GM19023 (cell line): ENCODE data around the gene SETD3.
"Not testable (repeated sequence)": the region's sequence is repeated elsewhere in the genome, so short reads cannot be mapped to it uniquely, and the experiment has no call there.

Source experiments
- ATAC-seq: cut with Tn5 transposase; IDR thresholded peaks from one replicate; pipeline ENCODE4 v1.9.1; 2021; ENCODE audit warnings: mild to moderate bottlenecking, moderate library complexity; ENCODE audit not compliant: unreplicated experiment

Gene SETD3

DNA sequence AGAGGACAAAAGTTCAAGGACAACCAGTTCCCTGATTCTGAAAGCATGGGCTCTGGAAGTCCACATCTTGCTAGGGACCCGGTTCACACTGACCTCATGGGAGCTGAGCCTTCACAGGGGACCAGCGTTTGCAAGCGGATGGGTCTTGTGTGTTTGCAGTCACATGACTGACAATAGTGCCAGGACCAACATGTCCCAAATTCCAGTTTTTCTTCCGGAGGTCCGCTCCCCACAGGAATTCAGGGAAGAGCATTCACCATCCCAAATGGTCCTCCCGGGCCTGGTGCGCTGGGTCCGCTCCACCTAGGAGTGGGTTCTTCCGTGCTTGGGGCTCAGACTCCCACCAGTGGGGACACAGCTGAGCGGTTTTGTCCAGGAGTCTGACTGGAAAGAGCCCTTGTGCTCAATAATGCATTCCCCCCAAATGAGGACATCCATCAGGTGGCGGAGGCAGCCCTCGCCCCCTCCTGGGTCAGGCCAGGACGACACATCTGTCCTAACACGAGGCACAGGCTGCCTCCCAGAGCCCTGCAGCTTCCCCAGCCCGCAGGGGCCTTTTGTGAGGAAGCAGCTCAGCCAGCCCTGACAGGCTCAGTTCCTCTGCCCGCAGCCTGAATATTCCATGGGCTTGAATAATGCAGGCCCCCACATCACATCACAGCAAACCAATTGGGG lies 116.9 kb downstream of the SETD3 start:
- no peak for ATAC-seq

DNA sequence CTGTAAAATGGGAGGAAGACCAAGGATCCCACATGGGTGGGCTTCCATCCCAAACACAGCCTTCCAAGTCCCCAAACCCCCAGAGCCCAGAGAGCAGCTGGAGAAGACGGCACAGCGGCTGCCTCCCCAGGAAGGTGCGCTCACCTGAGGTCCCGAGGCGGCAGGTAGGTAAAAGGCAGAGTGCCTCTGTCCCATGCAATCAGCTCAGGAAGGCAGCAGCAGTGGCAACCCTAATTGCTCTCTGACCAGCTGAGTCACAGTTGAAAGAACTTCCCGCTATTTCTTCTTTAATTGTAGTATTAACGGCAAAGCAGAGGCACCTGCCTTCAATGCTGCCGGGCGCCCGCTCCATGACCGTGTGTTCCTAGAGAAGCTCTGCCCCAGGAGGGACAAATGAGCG lies 117.6 kb downstream of the SETD3 start:
- ATAC-seq, result no peak

DNA sequence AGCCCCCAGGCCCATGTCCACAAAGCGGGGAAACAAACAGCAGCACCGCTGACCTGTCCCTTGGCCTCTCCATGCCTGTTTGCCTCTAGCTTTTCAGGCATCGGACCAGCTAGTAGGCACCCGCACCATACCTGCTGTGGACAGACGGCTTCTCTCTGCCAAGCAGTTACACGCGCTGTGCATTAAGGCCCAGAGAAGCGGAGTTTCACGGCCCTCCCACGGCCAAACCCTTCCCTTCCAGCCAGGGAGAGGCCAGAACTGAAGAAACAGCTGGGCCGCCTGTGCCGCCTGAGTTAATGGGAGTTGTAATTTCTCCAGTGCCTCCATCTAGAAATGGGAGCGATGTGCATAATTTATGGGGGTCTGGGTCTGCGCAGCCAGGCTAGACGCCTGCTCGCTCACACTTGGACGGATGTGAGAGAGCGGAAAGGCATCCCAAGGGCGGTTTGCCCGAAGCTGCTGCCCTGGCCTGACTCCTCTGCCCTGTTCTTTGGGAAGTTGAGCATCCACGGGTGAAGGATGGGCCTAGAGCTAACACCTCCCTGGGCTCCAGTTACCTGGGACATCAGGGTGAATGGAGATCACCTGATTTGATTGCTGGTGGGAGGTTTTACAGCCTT lies 119.0 kb downstream of the SETD3 start:
- no peak for ATAC-seq

DNA sequence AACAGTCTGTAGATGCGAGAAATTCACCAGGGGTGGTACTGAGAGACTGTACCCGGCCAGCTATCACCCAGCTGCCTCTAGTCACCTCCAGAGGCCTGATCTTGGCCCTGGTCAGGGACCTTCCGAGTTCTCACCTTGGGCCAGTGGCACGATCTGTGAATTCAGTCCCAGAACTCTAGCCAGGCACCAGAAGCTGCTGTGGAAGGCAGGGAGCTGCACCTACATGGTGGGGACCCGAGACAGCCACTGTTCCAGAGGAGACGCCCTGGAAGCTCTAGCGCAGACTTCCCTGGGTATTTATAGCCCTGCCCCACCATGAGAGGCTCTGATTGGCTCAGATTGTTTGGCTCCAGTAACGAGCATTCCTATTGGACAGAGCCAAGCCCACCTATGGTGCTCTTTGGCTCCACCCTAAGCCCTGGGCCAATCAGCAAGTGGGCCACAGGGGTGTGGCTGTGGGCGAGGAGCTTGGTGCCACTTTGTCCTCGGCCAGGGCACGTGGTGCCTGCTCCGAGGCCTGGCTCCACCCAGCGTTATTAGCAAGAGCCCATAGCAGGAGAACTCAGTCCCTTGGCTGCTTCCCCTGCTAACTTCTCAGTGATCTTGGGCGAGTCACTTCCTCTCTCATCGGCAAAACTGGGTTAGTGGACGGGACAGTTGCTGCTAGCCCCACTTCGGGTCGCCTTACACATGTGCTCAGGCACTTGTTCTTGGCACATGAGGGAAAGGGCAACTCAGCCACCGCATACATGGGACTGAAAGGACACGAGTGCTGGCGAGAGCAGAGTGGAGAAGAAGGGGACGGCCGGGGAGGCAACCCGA lies 119.7 kb downstream of the SETD3 start:
- no peak for ATAC-seq

DNA sequence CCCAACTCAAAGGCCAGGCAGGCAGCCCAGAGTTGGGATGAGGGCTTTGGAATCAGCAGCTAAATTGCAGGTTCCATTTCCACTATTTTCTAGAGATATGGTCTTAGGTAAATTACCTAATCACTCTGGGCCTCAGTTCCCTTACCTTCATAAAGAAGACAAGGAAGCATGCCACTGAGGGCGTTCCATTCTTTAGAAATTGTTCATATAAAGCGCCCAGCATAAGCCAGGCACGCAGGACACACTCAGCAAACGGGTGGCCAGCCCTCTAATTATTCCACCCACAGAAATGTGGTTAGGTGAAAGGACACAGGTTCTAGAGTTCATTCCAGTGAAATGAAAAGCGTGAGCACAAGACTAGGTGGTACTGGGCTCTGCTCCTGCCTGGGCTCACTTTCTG lies 120.8 kb downstream of the SETD3 start:
- ATAC-seq, result no peak

DNA sequence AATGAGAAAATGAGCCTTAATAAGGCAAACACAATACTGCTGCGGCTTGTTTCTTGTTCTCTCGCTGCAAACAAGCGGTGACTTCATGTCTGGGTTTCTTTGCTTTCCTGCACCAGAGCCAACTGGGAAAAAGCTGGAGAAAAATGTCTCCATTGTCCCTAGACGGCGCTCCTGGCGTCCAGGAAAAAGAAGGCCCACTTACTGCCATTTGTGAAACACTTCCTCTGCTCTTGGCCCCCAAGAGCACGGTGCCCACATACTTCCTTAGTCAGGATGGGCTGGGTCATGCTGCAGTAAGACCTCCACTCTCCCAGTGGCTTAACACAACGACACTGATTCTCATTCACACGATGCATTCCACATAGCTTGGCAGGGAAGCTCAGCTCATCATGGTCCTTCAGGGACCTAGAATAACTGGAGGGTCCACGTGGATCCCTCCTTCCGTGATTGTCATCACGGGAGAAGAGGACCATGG lies 122.7 kb downstream of the SETD3 start:
- no peak for ATAC-seq

DNA sequence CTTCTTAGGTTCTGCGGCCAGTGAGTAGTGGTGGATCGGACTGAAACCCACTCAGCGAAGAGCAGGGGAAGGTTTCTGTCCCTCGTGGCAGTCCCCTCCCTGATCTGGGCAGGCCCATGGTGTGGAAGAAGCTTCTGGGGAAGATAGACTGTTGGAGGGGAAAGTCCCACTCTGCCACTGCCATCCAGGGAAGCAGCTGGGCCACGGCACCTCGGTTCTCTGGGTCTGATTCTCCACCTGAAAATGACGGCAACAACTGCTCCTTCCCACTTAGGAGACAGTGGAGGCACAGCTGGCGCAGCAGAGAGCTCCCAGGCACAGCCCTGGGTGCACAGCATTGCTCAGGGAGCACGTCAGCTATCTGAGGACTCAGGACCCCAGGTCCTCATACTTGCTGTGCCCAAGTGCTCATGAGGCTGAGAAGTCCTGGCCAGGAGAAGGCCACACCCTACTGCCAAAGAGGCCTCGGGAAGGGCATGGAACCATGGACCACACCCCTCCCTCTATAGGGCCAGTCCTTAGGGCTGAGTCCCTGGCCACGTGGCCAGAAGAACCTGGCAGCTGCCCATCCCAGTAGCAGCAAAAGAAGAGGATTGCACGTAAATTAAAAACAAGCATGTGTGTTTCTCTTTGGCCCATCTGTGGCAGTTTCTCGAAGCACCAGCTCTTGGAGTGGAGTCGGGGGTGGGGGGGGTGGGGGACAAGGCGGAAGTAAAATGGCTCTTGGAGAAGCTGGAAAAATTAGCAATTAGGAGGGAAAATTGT lies 123.3 kb downstream of the SETD3 start:
- no peak for ATAC-seq

DNA sequence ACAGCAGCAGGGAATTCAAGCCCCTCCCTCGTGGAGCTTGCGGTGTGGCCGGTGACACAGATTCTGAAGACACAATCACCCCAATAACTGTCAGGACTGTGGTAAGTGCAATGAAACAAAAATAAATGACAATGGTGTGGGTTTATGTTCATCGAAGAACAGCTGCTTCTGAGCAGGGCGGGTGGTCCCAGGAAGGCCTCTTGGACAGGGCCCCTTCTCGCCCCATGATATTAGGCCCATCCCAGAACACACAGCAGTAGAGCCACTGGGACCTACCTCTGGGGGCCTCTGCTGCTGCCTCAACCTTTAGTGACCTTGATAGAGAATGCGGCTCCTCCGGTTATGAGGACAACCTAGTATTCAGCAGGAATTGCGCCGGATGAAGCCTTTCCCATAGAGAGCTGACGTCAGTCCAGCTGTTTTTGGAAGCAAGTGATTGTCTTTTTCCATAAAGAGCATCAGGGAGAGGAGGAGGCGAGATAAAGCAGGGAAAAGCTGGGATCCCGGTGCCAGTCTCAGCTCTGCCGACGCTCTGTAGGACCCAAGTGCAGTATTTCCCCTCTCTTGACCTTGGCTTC lies 124.5 kb downstream of the SETD3 start:
- ATAC-seq, result no peak

DNA sequence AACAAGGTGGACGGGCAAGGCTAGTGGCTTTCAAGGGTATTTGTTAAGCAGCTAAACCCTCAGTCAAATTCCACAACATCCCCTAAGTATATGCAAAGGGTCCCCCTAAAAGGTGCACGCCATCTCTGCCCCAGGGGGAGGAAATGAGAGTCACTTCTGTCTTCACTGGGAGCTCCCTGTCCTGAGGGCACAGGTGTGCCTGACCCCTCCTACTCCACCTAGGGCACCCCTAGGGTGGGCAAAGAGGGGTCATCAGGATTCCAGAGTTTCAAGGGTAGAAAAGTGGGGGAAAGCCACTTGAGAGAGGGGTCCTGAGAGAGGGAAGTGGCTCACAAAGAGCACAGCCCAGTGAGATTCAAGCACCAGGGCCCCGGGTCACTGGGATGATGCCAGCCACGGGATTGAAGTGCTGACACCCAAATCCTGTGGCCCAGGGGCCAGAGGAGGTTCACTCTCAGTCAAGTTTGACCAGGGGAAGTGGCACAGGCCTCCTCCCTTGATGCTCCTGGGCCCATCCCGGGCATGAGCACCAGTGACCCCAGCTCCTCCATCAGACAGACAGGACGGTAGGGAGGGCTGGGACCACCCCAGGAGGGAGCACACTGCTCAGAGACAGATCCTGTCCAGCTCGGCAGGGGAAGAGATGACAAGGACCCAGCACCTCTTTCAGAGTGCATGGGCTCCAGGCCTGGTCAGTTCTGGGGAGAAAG lies 126.3 kb downstream of the SETD3 start:
- no peak for ATAC-seq

DNA sequence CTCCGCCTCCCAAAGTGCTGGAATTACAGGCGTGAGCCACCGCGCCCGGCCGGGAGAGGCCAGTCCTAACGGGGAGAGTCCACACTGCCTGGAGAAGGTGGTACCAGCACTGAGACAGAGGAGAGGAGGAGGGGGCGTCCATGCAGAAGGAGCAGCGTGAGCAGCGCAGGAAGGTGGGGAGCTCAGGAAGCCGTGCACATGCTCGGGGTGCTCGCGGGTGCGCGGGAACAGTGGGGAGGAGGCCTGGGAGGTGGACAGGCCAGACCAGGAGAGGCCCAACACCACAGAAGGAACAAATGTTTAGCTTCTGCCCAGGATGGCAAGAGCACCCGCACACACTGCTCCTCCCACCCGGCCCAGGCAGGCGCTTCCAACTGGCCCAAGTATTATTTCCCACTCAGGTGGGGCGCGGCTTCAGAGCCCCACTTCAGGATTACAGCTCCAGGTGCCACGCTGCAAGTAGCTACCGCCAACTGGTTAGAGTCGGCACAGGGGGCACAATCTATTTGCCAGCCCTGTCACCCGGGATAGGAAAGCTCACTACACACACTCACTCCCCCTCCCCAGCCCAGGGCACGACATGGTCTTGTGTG lies 127.9 kb downstream of the SETD3 start:
- ATAC-seq, result no peak

DNA sequence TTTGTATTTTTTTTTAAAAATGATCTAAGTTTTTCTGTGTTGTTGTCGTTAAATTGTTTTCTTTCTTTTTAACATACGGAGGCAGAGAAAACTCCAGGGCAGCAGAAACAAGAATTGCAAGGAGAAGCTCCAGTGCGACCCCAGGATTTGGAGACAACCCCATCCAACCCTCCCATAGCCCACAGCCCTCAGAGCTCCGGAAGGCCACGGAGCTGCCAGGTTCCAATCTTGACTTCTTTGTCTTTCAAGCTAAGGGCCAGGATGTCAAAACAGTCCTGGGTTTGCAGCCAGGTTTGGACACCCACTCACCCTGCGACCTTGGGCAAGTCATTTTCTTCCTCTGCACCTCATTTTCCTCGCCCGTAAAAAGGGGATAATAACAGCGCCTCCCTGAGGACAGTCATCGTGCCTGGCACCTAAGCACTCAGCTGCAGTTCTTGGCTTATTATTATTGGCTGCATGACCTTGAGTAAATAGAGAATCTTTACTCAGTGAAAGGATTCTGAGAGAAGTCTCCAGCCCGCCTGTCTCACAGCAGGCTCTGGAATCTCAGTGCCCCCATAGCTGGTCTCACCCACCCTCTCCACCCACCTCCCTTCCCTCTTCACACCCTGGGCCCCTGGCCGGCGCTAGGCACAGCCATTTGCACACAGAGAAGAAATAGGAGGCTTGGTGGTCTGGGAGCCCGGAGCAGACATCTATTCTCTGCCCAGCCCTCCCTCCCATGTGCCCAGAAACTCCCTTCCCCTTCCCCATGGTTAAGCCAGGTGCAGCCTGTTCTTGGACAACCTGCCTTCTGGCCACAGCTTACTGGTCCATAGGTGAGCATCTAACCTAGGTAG lies 129.3 kb downstream of the SETD3 start:
- no peak for ATAC-seq

DNA sequence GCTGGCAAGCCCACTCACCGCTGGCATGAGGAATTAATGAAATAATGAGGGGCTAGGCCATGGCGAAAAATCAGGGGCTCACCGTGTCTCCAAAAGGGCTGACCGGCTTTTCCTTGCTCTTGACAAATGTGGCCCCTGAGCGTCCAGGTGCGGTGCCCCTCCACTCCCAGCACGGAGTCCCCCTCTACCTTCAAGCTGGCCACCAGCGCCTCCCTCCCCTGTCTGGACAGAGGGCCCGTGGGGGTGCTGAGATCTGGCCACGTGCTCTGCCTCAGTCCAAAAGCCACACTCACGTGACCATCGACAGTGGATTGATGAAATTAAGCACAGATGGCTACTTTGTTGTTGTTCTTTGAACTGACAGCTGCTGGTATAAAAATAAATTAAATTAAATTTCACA lies 129.9 kb downstream of the SETD3 start:
- ATAC-seq, result no peak

DNA sequence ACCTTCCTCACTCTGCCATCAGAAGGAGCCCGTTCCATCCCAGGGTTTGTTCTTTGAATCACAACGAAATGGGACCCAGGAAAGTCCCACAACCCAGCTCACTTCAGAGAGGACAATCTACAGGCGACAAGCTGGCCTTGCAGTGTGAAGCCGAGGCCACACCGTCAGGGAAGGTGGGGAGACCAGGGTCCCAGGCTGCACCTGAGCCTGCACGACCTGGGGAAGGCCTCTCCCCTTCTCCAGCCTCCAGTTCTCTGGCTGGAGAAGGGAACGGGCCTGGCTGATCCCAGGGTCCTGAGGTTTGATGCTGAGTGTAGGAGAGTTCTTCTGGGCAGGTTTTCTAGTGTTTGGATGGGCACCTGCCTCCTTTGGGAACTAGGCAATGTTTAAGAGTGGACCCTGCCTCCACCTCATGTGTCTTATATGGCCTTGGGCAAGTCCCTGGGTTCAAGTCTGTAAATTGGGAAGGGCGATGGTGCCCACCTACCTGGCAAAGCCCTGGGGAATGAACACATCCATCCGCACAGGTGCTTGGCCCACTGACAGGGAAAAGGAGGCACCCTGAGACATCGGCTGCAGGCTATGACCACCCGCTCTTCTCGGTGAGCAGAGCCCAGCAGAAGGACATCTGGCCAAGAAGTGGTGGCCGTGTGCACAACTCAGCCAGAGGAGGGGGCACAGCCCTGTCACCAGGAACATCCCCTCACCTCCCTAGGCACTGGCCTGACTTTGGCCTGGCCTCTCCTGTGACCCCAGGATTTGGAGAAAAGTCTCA lies 130.8 kb downstream of the SETD3 start:
- no peak for ATAC-seq

DNA sequence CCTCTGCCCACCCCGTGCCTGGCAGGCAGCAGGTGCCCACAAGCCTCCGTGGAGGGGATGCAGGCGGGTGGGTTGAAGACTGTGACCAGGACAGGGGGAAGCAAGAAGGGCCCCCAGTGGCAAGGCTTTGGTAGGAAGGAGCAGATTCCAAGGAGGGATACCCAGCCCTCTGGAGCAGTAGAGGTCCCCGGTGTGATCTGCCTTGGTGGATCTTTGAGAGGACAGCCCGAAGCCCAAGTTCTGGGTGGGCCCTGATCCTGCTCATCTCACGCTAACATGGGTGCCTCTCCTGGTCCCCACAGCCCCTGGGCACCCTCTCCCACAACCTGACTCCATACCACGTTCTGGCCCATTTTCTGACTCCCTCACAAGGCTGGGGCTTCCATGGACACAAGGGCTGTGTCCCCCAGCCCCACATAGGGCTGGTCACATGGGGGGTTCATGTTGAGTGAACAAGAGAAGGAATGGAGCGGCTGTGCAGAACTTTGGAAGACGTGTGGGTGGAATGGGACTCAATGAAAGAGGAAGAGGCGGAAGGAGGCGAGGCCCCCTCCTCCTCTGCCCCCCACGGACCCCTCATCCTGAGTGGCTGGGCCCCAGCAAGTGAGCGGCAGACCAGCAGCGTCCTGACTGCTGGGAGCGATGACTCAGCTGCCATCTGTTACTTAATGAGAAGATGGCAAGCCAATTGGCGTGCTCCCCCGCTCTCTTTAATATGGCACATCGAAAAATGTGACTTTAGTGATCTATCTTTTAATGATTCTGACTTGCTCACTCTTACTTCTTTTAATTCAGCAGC lies 131.6 kb downstream of the SETD3 start:
- ATAC-seq, result no peak

DNA sequence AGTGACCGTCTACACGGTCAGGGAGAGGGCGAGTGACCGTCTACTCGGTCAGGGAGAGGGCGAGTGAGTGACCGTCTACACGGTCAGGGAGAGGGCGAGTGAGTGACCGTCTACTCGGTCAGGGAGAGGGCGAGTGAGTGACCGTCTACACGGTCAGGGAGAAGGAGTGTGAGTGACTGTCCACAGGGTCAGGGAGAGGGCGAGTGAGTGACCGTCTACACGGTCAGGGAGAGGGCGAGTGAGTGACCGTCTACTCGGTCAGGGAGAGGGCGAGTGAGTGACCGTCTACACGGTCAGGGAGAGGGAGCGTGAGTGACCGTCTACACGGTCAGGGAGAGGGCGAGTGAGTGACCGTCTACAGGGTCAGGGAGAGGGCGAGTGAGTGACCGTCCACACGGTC lies 132.4 kb downstream of the SETD3 start:
- not testable (repeated sequence) for ATAC-seq
